GM12873 (cell line): ENCODE measurements around the gene MOCS1.

ENCODE experiments used
- CTCF ChIP-seq: IDR thresholded peaks from 2 replicates; pipeline ENCODE4 v1.5.1; 2012; ENCODE audit warnings: low read depth, mild to moderate bottlenecking, moderate library complexity, low read length, control low read depth; ENCODE audit not compliant: insufficient read depth; ENCODE audit errors: missing control alignments

MOCS1 gene

GRCh38 chr6:39956936-39957335 is 22.7 kb upstream of the MOCS1 start:
- no peak for TF ChIP-seq CTCF

- TF ChIP-seq CTCF, result no peak
Measured at GRCh38 chr6:39953076-39953618, 18.9 kb upstream of the MOCS1 start.

- no peak for TF ChIP-seq CTCF
Measured at GRCh38 chr6:39952167-39952566, 17.9 kb upstream of the MOCS1 start.

GRCh38 chr6:39951716-39952115 is 17.5 kb upstream of the MOCS1 start:
- no peak for TF ChIP-seq CTCF

- TF ChIP-seq CTCF, result no peak
Measured at GRCh38 chr6:39951191-39951590, 16.9 kb upstream of the MOCS1 start.

GRCh38 chr6:39950125-39950720 is 16.0 kb upstream of the MOCS1 start:
- TF ChIP-seq CTCF, result no peak

- no peak for TF ChIP-seq CTCF
Measured at GRCh38 chr6:39948199-39948791, 14.0 kb upstream of the MOCS1 start.
